Measurements from ENCODE around the gene CHPT1. TPM values are rescaled to one million over a fixed set of nuclear protein-coding genes. Genes with fewer than 3 reads are reported as not detected.

Gene CHPT1
- total and polyA plus RNA-seq, 9 of the 15 experiments (the other 6 are each of a cell fraction or from before 2014, with no cell fraction given), result 15.3 to 210 (median 91.9) TPM

- no peak for TF ChIP-seq ZNF407 (IDR thresholded peaks at IDR 0.05; ENCODE audit: low read depth)
- TF ChIP-seq HDAC3 (IDR thresholded peaks at IDR 0.05; ENCODE audit: borderline replicate concordance, partially characterized antibody), result no peak
- TF ChIP-seq LARP7 (IDR thresholded peaks at IDR 0.05), result no peak
- peak; percentile 55; the same call in 1 of the 2 replicates for TF ChIP-seq GTF2E2 (tag; IDR thresholded peaks at IDR 0.05)
- TF ChIP-seq TEAD4 (IDR thresholded peaks at IDR 0.05; ENCODE audit: low read length), result no peak; the same call in 1 of the 2 replicates
- no peak for TF ChIP-seq TEAD4 (CRISPR knock-in tag; IDR thresholded peaks at IDR 0.05; ENCODE audit: borderline replicate concordance)
- TF ChIP-seq NRF1 (conservative IDR thresholded peaks at IDR 0.05 in 1 of 2, IDR thresholded peaks at IDR 0.05 in 1 of 2), result peak; percentile 39 to 57; a peak in 2 of 4 replicates
- no peak for TF ChIP-seq NCOA2 (IDR thresholded peaks at IDR 0.05; ENCODE audit: partially characterized antibody in 2 of 2)
- no peak for TF ChIP-seq CC2D1A (IDR thresholded peaks at IDR 0.05)
- no peak for TF ChIP-seq ZNF224 (CRISPR knock-in tag; IDR thresholded peaks at IDR 0.05)
- TF ChIP-seq SMARCA4 (IDR thresholded peaks at IDR 0.05), result 0 out of 2 replicates have a peak, but pooled peaks have one; percentile 29
- TF ChIP-seq ZNF3 (CRISPR knock-in tag; IDR thresholded peaks at IDR 0.05), result no peak
- peak; percentile 15; the same call in 1 of the 2 replicates for TF ChIP-seq ARID4B (CRISPR knock-in tag; IDR thresholded peaks at IDR 0.05)
These were observed 725 bp downstream of the CHPT1 start (continued) for GRCh38 chr12:101697930-101698799.

Measured in K562 (cell line).